DOHH2 (cell line): Measurements from ENCODE around the gene BCO2.

Experiments used
- EZH2phosphoT487 ChIP-seq: fragments of 200-600 bp; sonication (generic); IDR thresholded peaks from 2 replicates; pipeline ENCODE4 v1.6.1; 2017; ENCODE audit warnings: borderline replicate concordance, mild to moderate bottlenecking, antibody characterized with exemption, low read length, moderate library complexity, mixed read lengths
- TF ChIP-seq, protein P1 (sequence below): fragments of 200-600 bp; sonication (generic); IDR thresholded peaks from one replicate; pipeline ENCODE4 v1.5.1; 2014; ENCODE audit warnings: antibody characterized with exemption, mild to moderate bottlenecking, low read depth, low read length; ENCODE audit not compliant: poor library complexity, severe bottlenecking

DNA sequence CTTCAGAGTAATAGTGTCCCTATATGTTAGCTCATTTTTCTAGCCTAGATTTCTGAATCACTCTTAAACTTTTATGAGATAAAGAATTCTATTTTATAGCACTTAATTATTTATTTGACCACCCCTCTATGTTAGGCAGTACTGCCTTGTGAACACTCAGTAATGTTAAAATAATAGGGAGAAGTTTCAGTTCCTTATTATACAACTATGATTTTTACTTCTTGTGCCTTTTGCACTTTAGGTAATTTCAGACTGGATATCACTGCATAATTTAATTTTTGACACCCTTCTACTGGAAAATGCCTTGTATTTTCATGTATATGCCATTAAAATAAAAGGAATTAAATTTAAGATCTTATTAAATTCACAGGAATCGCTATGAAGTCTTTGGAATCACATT lies 3.1 kb downstream of the BCO2 start:
- TF ChIP-seq, protein P1, sequence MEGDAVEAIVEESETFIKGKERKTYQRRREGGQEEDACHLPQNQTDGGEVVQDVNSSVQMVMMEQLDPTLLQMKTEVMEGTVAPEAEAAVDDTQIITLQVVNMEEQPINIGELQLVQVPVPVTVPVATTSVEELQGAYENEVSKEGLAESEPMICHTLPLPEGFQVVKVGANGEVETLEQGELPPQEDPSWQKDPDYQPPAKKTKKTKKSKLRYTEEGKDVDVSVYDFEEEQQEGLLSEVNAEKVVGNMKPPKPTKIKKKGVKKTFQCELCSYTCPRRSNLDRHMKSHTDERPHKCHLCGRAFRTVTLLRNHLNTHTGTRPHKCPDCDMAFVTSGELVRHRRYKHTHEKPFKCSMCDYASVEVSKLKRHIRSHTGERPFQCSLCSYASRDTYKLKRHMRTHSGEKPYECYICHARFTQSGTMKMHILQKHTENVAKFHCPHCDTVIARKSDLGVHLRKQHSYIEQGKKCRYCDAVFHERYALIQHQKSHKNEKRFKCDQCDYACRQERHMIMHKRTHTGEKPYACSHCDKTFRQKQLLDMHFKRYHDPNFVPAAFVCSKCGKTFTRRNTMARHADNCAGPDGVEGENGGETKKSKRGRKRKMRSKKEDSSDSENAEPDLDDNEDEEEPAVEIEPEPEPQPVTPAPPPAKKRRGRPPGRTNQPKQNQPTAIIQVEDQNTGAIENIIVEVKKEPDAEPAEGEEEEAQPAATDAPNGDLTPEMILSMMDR, result no peak
- no peak for TF ChIP-seq EZH2phosphoT487
